K562 (cell line): ENCODE data around the gene SLC35G6. TPM values are rescaled to one million over a fixed set of nuclear protein-coding genes. Genes with fewer than 3 reads are reported as not detected.
A peak's percentile ranks its signal among the peaks of the same experiment; 100 is the strongest.

ENCODE experiments used
- ATF7 ChIP-seq: fragments of 450-650 bp; IDR thresholded peaks from 2 replicates; pipeline ENCODE4 v1.7.1; 2014; ENCODE audit warnings: mild to moderate bottlenecking, moderate library complexity
- BCOR ChIP-seq: fragments of 450-650 bp; IDR thresholded peaks from 2 replicates; pipeline ENCODE4 v1.6.1; 2016
- BRCA1 ChIP-seq, 2 experiments: fragments of 450-650 bp in 1 of 2; sonication (generic) in 1 of 2; formaldehyde crosslinking in 1 of 2; IDR thresholded peaks; 2 replicates each; pipeline versions ENCODE4 v1.5.0 to v1.6.1; 2017 to 2020; ENCODE audit warnings: mild to moderate bottlenecking in 1 of 2, missing genetic modification reagents in 1 of 2
- CHD4 ChIP-seq: fragments of 200-600 bp; sonication (generic); IDR thresholded peaks from 3 replicates; pipeline ENCODE4 v1.6.1; 2012; ENCODE audit warnings: low read depth, mild to moderate bottlenecking, mixed read lengths, low read length, inconsistent platforms; ENCODE audit not compliant: insufficient read depth, insufficient replicate concordance, poor library complexity, severe bottlenecking
- EHMT2 ChIP-seq: fragments of 450-650 bp; IDR thresholded peaks from 2 replicates; pipeline ENCODE4 v1.6.1; 2018; ENCODE audit warnings: antibody characterized with exemption
- GABPB2 ChIP-seq: fragments of 250-450 bp; sonication (Bioruptor Pico); conservative IDR thresholded peaks from 2 replicates; pipeline ENCODE4 v1.5.1; 2021; ENCODE audit warnings: mild to moderate bottlenecking
- HLTF ChIP-seq: fragments of 450-650 bp; IDR thresholded peaks from 2 replicates; pipeline ENCODE4 v1.6.1; 2016
- HOXB6 ChIP-seq: fragments of 250-450 bp; sonication (Bioruptor Pico); IDR thresholded peaks from 2 replicates; pipeline ENCODE4 v1.5.1; 2022; ENCODE audit warnings: mild to moderate bottlenecking, borderline replicate concordance
- ILK ChIP-seq: fragments of 450-650 bp; IDR thresholded peaks from 2 replicates; pipeline ENCODE4 v1.6.1; 2016; ENCODE audit warnings: missing genetic modification characterization, low read depth, mild to moderate bottlenecking, missing compliant biosample characterization, moderate library complexity, borderline replicate concordance
- MIER1 ChIP-seq: fragments of 450-650 bp; IDR thresholded peaks from 2 replicates; pipeline ENCODE4 v1.6.1; 2016; ENCODE audit warnings: antibody characterized with exemption, mild to moderate bottlenecking, low read depth
- MTA1 ChIP-seq: fragments of 450-650 bp; IDR thresholded peaks from 2 replicates; pipeline ENCODE4 v1.6.1; 2017; ENCODE audit warnings: borderline replicate concordance
- NBN ChIP-seq: fragments of 450-650 bp; IDR thresholded peaks from 2 replicates; pipeline ENCODE4 v1.6.1; 2016; ENCODE audit warnings: low read depth, mild to moderate bottlenecking
- NR2F6 ChIP-seq: fragments of 450-650 bp; formaldehyde crosslinking; IDR thresholded peaks from 2 replicates; pipeline ENCODE4 v1.4.0; 2020; ENCODE audit warnings: mild to moderate bottlenecking
- POU5F1 ChIP-seq: fragments of 150-350 bp; IDR thresholded peaks from 2 replicates; pipeline ENCODE4 v1.6.1; 2014; ENCODE audit warnings: borderline replicate concordance, low read length, low read depth, mild to moderate bottlenecking; ENCODE audit not compliant: partially characterized antibody
- PYGO2 ChIP-seq: fragments of 450-650 bp; IDR thresholded peaks from 2 replicates; pipeline ENCODE4 v1.6.1; 2016; ENCODE audit warnings: mild to moderate bottlenecking, missing genetic modification characterization, moderate library complexity, missing compliant biosample characterization
- TAL1 ChIP-seq: fragments of 450-650 bp; IDR thresholded peaks from 2 replicates; pipeline ENCODE4 v1.6.1; 2016; ENCODE audit warnings: mild to moderate bottlenecking
- TARDBP ChIP-seq: fragments of 450-650 bp; IDR thresholded peaks from 2 replicates; pipeline ENCODE4 v1.6.1; 2016
- TRIM25 ChIP-seq: fragments of 450-650 bp; IDR thresholded peaks from 2 replicates; pipeline ENCODE4 v1.7.0; 2016; ENCODE audit warnings: borderline replicate concordance
- TSC22D4 ChIP-seq: fragments of 450-650 bp; IDR thresholded peaks from 2 replicates; pipeline ENCODE4 v1.6.1; 2016; ENCODE audit warnings: missing genetic modification characterization, missing biosample characterization, control low read depth
- USF2 ChIP-seq: sonication (generic); formaldehyde crosslinking; IDR thresholded peaks from 2 replicates; pipeline ENCODE4 v1.5.0; 2020; ENCODE audit warnings: missing genetic modification reagents
- ZFX ChIP-seq: sonication (generic); formaldehyde crosslinking; IDR thresholded peaks from 2 replicates; pipeline ENCODE4 v1.8.0; 2022; ENCODE audit warnings: mild to moderate bottlenecking, missing genetic modification reagents, moderate library complexity
- ZNF253 ChIP-seq: fragments of 250-450 bp; sonication (Bioruptor Pico); conservative IDR thresholded peaks from 2 replicates; pipeline ENCODE4 v1.6.1; 2021; ENCODE audit warnings: mild to moderate bottlenecking
- ZNF324 ChIP-seq: fragments of 250-450 bp; sonication (Bioruptor Pico); IDR thresholded peaks from 2 replicates; pipeline ENCODE4 v1.4.0; 2020; ENCODE audit warnings: mild to moderate bottlenecking
- polyA plus RNA-seq, 8 experiments: library from polyadenylated mRNA; depleted of rRNA in 4 of 8; stranded (reverse) in 5 of 8; unstranded in 3 of 8; fragments of >200 nt; fragmentation: Nextera tagmentation in 2 of 8; fragmentation: Illumina TruSeq in 1 of 8; extraction: Ambion mirVana in 2 of 8; extraction: Trizol in 1 of 8; gene quantifications; 2 replicates each; pipeline versions ENCODE4 v1.2.1 to v1.2.3, GENCODE V29; 2011 to 2014; ENCODE audit warnings: inconsistent platforms in 1 of 8, missing spikeins in 1 of 8
- total RNA-seq, 7 experiments: library from RNA; depleted of rRNA in 6 of 7; stranded (reverse); fragments of >200 nt in 6 of 7; fragmentation: Illumina TruSeq in 2 of 7; extraction: Trizol in 2 of 7; gene quantifications; 2 replicates each; pipeline versions ENCODE4 v1.2.1 to v1.2.3, GENCODE V29; 2011 to 2021; ENCODE audit warnings: low replicate concordance in 1 of 7
- TF ChIP-seq, protein P1 (sequence below): fragments of 250-450 bp; sonication (Bioruptor Pico); IDR thresholded peaks from 2 replicates; pipeline ENCODE4 v1.5.0; 2021; ENCODE audit warnings: mild to moderate bottlenecking, moderate library complexity

The SLC35G6 gene
- total and polyA plus RNA-seq, 9 of the 15 experiments (the other 6 are each of a cell fraction or from before 2014, with no cell fraction given), result not detected

- no peak for TF ChIP-seq BRCA1 (IDR thresholded peaks at IDR 0.05)
- no peak for TF ChIP-seq BRCA1 (CRISPR knock-in tag; IDR thresholded peaks at IDR 0.05)
- no peak for TF ChIP-seq CHD4
- no peak for TF ChIP-seq EHMT2
- no peak for TF ChIP-seq POU5F1
- no peak for TF ChIP-seq MIER1
- peak; percentile 56; the same call in 1 of the 2 replicates for TF ChIP-seq MTA1
- no peak for TF ChIP-seq TSC22D4
- no peak for TF ChIP-seq HLTF
- TF ChIP-seq TRIM25, result no peak
- TF ChIP-seq ATF7, result no peak
- TF ChIP-seq, protein P1, sequence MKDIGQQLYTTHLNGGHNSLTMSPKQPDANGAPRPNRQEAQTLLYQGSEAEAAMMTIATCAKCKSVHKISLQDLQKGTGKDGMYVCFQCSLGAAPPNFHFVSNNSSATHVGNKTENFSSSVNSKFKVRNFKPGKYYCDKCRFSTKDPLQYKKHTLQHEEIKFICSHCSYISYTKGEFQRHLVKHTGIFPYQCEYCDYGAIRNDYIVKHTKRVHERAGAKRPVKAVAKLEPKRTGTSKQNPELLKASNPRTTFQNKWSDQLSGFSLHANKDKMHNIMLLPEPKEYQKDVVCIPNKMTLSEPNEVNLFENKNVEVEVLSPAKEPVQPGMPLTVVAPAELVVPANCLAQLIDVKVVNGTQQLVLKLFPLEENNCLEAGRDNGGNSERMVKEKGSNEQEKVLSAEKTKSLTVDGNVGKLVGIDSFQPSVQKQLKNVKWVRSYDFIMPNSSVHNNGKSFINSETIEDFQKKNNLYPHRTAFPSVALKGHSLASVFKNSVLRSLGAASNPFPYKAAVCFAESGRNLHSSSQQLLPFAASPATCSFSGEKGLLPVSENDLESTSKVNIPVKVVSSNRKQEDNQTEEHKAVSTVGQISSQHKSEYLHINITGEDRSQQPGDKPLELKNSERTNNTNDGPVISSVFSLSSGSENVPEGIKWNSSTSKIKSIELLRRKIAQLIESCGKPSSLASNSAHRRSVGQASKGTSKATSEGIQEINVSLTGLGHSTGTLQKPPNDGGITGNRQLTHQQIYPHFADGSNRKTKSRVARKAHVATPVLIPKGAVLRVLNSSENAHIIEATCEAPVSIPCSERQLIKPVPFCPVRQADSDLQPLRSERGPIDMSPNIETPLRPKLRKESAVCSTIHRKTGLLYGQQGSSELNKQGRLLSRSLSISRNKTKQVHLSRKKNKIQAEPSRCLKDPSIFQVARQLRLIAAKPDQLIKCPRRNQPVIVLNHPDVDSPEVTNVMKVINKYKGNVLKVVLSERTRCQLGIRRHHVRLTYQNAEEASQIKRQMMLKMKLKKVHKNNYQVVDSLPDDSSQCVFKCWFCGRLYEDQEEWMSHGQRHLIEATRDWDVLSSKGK (CRISPR knock-in tag), result no peak
- no peak for TF ChIP-seq TARDBP
- TF ChIP-seq ILK (tag), result no peak
- TF ChIP-seq NBN, result no peak
- no peak for TF ChIP-seq HOXB6 (CRISPR knock-in tag)
- no peak for TF ChIP-seq ZNF324 (CRISPR knock-in tag)
- TF ChIP-seq USF2 (CRISPR knock-in tag), result no peak
- TF ChIP-seq PYGO2 (tag), result no peak
- no peak for TF ChIP-seq GABPB2 (CRISPR knock-in tag)
- TF ChIP-seq TAL1, result no peak
- TF ChIP-seq ZNF253 (CRISPR knock-in tag), result no peak
- no peak; the same call in 1 of the 2 replicates for TF ChIP-seq ZFX (CRISPR knock-in tag)
- TF ChIP-seq NR2F6 (CRISPR knock-in tag), result no peak
- no peak for TF ChIP-seq BCOR
Measured at GRCh38 chr17:7440834-7441195, 40.4 kb upstream of the SLC35G6 start (continued).
